Hindlimb muscle (tissue), 1 donor: ENCODE results near the gene HERC3. TPM values are rescaled to one million over a fixed set of nuclear protein-coding genes. Genes with fewer than 3 reads are reported as not detected.

Experiments
- DNase-seq: peaks from one replicate; pipeline ENCODE4 v3.0.0-alpha.2; 2013
- polyA plus RNA-seq: library from polyadenylated mRNA; unstranded; fragments of 120-200 nt; gene quantifications from one replicate; pipeline ENCODE4 v1.2.1, GENCODE V29; 2013; ENCODE audit not compliant: insufficient read length

Gene HERC3
- polyA plus RNA-seq, 1 donor: 17.0 TPM

DNA sequence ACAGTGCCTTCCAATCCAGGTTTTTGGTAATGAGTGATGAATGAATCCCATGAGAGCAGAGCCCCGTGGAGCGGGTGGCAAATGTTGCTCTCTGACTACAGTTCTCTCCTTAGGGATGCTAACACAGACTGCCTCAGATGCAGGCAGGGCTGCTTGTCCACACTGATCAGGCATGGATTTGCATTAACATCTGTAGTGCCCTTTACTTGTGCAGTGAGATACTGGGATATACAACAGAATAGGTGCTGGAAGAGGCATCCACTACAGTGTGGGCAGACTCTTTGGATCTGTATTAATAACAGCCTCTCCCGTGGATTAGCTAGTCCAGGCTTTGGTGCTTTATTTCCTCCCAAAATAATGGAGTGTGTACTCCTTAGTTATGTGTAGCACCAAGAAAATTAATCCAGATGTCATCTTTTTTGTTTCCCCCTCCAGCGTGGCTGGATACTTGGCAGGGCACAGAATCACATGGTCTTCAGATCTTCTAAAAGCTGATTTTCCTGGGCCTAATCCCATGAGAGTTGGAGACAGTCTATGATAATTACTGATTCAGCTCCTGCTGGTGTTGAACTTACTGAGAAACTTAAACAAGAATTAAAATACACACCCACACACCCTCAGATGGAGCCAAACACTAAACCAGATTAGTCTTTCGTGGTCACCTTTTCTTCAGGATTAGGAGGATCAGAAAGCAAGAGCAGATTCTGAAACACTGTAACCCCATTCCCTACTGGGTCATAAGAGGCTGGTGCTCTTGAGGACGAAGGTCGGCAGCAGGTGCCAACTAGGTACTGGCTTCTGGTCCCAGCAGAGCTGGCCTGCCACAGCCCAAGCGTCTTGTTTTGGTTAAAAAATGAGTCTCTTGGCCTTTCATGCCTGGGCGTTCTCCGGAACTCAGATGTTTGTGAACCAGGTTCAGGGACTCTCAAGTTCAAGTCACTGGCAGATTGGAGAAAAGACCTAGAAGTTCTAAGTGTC, 128.5 kb downstream of the HERC3 start:
- no peak for DNase-seq

DNA sequence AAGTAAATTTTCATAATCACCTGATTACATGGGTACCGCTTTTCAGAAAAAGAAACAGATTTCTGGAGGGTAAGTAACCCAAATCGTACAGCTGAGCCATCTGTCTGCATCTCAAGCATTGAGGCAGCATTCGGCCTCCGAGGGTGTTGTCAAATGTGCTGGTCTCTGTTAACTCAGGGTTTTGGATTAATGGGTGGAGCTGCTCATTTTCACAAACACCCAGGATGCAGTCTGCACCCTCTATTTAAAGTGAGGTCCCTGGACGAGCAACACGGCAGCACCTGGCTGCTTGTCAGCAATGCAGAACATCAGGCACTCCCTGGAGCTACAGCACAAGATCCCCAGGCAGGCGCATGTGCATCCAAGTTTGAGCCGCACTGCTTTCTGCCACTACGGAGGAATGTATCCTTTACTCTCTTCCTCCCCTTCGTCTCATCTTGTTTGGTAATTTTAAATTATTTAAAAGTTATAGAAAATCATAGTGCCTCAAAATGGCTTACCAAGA, 130.0 kb downstream of the HERC3 start:
- DNase-seq: no peak

DNA sequence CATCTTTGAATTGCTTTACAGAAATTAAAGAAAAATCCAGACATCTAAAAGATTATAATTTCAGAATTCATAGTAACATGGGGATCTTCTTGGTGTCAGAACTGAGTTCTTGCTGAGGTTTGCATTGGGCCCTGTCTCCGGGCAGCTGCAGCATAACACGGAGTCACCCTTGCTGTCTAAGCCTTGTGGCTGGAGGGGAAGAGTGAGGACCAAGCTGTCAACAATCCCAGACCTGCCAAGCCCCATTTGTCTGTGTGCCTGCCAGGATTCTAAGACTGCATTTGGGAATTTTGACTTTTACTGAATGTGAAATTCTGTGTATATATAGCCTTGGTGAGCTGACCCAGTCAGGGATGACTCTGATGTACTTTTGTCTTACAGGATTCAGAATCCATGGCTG, 130.5 kb downstream of the HERC3 start:
- no peak for DNase-seq

DNA sequence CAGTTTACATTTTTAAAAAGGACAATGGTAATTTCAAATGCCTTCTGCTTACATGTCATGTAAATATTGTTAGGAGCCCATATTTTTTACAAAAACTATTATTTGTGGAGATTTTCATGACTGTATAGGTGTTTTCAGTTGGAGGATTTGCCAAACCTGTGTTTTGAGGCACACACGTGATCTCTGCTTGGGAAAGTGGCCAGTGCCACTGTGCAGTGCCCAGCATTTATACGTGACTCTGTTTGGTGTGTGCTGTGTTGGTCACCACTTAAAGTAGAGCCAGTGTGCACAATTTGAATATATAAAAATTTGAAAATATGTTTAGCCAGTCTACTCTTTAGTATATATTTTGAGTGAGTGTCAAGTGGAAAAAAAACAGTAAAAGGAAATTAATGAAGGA, 132.1 kb downstream of the HERC3 start:
- no peak for DNase-seq

DNA sequence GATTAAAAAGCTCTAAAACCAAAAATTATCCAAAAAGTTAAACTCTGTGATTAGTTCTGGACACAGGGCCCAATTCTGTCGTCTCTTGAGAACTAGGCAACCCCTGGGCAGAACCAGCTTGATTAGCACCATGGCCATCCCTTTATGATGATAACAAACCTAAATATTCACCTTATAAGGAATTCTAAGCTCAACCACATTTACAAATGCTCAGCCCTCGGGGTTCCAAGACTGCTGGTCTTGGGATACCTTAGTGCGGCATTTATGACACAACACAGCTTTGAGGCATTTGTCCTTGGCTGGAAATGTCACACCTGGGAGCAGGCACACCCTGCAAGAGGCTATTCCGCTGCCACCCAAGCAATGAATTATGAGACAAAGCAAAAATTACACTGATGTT, 132.9 kb downstream of the HERC3 start:
- no peak for DNase-seq

DNA sequence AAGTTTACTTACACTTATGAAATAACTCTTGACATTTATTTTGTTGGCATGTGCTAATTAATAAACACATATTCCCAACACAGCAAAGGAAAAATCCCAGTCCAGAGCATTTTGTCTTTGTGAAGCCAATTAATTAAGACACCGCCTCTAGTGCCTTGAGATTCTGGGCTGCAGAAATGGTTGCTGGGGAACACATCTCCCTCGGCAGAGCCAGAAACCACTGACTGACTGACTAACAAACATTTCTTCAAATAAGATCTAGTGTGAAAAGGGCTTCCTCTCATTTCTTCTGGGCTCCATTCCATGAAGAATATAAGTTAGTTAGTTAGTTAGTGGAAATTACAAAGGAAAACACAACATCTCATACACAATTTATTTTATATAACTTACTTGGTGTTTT, 133.7 kb downstream of the HERC3 start:
- DNase-seq: no peak

DNA sequence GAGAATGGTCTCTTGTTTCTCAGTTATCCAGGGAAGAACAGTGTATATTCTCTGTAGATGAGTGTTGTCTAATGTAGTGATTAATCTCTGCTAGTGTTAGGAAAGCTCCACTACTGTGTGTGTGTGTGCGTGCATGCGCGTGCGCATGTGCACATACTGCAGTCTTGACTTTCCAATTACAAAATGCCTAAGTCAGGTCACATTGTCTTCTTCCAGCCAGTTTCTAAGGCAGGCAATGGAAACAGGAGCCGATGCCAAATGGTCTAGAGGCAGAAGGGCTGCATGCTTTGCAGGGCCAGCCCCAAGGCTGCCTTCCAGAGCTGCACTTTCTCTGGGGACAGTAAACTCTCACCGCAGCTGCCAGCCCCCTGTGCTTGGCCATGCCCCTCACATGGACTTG, 135.9 kb downstream of the HERC3 start:
- DNase-seq: no peak

DNA sequence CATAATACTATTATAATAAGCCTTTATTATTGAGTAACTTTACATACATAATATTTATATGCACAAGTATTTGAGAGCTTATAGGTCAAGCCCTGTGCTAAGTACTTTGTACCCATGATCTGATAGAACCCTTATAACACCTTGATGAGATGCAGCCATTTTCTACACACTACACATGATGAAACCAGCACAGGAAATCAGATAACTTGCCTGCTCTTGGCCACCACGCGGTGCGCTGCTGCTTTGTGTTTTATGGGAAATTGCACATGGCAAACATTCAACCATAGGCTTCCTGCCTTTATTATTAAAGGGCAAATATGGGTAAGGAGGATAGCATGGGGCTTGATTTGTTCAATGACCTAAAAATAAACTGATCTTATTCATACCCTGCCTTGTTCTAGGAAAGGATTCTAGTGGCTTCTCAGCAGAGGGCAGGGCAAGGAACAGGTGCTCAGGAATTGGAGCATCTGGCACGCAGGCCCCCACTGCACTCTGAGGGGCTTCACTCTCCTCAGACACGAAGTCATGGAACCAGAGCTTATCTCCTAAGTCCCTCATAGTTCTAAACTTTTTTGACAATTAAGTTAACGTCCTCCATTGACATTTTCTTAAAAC, 137.0 kb downstream of the HERC3 start:
- no peak for DNase-seq

DNA sequence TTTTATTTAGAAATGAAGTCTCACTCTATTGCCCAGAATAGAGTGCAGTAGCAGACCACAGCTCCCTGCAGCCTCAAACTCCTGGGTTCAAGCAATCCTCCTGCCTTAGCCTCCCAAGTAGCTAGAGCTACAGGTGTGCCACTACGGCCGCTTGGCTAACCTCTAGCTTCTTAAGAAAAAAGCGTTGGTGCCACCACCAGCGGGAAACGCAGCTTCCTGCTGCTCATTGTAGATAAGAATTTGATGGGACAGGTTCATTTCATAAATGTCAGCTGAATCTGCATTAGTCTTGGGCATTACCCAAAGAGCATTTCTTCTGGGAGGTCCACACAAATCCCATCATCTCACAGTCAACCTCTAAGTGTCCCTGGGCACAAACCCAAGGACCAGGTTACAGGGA, 138.5 kb downstream of the HERC3 start:
- no peak for DNase-seq

DNA sequence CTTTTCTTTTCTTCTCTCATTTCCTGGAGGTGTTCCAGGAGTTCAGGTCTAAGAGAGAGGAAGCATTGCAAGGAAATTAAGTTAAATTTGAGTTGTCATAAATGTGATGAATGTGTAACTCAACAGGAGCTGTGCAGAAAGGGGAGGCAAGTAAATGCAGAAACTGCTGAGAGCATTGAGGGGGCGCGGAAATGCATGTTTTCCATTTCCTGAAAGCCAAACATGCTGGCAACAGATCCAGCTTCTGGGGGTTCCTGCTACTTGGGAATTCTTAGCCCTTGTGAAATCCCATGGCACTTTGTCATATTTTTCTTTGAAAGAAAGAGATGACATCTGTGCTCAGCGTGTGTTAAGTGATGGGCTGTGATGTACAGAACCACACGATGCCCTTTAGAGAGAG, 139.1 kb downstream of the HERC3 start:
- DNase-seq: no peak

DNA sequence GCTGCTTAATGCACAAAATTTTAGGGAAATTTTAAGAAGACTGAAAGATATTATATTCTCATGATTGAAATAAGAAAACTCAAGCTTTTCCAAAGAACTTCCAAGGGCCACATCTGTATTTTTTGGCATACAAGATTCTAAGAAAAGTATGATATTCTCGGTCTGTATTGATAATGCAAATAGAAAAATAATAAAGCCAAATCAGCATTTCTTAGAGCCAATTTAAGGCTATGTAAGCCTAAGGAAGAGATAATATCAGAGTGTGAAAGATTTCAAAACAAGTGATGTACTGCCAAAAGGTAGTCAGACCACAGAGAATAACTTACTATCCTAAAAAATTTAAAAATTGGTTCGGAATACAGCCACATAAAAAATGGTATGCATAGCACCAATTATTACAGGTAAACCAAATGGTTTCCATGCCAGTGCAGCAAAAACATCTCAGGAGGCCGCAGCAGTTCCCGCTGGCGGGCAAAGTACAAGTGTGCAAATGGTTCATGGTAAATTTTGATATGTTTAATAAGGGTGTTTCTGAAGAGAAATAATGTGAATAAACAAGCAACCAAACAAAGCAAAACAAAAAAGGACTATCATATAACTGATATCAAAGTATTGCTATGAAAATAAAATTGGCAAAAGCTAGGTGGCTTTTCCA, 140.6 kb downstream of the HERC3 start:
- no peak for DNase-seq

DNA sequence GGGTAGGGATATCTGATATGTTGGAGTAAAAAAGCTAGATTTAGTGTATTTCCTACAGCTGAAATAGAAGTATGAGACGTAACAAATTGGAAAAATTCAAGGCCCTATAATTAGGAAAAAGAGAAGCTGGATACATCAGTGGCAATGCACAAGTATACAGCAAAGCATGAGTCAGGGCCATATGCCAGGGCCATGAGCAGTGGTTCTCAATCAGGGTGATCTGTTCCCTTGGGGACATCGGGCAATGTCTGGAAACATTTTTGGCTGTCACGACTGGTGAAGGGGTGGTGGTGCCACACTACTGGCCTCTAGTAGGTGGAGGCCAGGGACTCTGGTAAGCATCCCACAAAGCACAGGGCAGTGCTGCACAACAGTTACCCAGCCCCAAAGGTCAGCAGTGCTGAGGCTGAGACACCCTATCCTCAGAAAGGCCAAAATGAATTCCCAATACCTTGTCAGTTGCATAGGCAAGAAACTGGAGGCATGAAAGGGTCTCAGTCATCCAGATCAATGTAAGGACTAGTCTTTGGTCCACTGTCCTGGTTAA, 142.2 kb downstream of the HERC3 start:
- DNase-seq: no peak

DNA sequence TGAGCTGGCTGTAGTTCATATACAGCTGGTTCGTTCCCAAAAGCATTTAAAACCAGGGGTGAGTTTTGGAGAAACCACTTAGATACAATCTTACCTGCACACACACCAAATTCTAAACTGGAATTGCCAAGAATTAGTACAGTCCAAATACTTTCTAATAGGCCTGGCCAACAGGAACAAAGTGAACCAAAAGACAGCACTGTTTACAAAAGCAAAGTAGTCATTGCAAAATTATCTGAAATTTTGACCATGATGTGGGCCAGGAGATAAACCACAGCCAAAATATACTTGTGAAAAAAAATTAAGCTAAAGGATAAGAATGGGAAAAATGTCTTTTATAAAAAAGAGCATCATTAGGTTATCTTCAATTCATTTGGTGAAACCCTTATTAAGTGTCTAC, 143.3 kb downstream of the HERC3 start:
- DNase-seq: no peak

DNA sequence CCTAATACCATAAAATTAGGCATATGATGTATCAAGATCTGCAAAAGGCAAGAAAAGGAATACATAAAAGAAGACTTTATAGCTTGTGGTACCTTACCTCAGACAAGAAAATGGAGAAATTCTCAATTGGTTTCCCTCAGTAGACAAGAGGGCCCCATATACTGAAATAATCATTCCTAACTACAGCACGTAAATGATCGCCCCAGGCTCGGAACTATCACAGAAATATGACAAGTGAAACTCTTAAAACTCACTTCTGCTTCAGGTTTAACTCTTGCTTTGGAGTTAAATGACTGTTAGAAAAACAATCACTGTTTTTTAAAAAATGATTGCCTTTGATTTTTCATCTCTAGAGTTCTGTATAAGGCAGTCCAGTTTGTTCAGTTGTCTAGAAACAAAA, 144.0 kb downstream of the HERC3 start:
- DNase-seq: no peak

DNA sequence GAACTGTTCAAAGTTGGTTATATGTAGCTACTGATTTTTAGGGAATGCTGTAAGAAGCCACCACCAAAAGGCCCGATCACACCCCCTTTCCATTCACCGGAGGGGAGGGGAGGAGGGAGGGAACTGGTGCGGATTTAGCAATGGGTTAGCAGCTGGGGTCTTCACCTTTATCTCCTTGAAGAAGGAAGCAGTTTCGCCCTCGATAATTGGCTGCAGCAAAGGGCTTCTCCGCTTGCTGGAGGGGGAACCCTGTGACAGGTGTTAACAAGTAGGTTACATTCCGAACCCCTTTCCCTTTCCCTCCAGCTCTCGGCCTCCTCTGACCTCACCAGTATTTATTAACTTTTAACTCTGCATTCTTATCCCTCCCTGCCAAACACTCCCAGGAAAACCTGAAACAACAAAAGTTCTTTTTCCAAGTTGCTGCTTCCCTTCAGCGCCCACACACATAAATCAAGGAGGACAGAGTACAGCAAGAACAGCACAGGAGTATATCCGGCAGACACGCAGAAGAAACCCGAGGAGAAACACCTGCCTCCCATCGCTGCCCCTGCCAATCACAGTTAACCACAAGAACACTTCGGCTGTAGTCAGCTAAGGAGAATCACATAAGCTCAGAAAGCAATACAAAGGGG, 145.1 kb downstream of the HERC3 start:
- no peak for DNase-seq

DNA sequence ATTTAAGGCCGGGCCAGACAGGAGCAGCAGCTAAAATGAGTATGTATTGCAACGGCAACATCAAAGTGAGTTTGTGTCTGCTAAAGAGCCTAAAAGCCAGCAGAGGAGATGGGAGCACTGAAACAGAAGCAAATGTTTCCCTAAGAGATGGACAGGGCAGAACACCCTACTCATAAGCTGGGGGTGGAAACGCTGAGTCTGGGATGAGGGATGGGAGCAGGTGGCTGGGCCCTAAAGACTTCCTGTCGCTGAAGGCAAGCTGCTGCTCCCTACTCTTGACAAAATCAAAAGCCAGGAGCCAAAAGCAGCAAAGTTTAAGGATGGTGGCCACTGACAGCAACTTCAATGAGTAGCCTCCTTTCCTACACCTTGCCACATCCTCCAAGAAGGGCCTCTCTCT, 145.9 kb downstream of the HERC3 start:
- no peak for DNase-seq

DNA sequence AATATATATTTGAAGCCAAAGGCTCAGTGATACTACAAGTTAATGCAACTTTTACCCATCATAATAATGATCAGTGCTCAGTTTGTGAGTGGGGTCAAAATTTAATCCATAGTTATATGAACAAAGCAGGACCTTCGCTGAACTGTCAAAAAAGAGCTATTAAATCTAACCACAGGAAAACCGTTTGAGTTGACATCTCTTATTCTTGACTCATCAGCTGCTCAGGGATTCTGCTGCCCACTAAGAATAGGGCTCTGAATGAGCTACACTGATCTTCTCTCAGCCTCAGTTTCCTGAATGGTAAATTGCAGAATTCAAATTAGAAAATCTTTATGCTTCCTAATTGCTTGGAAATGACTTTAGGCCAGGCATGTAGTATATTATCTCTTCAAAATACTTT, 150.3 kb downstream of the HERC3 start:
- DNase-seq: no peak

DNA sequence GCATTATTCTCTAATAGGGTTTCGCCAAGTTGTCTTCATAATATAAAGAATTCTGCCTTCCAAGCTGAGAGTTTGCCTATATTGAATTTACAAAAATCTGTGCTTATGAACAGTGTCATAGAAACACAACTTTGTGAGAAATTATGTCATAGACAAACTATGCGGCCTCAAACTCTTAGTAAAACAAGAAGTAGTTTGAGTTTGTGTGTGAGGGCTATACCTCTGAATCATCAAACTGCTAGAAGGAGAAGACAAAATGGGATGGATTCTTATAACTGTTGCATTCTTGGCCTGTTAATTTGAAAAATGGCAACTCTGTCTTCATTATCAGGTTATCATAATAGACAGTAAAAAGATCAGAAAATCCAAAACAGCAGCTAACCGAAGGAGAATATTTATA, 151.4 kb downstream of the HERC3 start:
- no peak for DNase-seq

DNA sequence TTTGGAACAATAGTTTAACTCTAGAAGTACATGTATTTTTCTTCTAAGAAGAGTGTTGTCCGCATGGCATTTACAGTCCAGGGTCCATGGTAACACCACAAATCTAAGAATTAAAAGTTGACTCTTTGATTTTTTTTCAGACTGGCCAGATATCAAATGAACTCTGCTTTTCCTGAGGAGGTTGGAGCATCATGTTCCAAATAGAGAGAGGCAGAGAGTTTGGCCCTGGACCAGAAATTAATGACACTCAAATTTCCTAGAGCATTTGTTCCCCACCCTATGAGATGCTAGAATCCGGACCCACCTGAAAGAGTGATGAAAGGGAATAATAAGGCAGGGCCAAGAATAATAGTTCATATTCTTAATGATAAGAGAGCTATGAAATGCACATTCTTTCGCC, 152.3 kb downstream of the HERC3 start:
- no peak for DNase-seq

DNA sequence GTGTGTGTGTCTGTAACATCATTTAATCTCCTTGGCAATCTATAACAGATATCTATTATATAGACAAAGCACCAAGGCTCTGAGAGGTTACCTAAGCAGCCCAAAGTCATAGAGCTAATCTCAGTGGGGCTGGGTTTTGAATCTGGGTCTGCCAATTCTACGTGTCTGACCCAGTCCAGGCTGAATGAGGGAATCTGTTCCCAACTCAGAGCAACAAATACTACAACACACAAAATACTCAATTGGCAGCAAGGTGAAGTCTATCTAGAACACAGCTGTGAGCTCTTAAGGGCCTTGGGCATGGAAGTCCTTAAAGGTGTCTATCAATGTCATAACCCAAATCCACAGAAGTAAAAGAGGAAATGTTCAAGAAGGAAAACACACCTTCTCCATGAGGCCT, 152.9 kb downstream of the HERC3 start:
- DNase-seq: no peak

DNA sequence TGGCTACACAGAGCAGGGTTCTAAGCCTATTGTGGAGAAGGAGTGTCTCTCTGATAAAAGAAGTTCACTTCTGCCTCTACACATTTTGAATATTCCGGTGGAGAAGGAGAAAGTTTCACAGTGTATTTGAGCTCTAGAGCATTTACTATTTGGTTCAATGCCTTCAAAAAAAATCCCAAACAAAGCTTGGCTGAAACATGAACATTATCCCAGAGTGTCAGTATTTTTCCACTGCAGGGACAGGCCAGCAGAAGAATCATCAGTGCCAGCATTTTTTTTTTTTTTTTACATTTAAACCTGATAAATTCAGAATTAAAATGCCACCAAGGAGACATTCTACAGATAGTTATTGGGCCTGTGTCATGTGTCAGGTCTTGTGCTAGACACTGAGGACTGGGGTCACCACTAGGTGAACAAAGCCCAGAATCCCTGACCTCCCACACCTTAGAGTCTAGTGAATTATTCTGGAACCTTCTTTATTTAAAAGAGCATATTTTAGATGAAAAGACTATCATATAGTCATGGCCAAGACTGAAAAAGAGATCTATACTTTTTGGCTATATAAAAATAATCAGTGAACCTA, 153.4 kb downstream of the HERC3 start:
- no peak for DNase-seq

DNA sequence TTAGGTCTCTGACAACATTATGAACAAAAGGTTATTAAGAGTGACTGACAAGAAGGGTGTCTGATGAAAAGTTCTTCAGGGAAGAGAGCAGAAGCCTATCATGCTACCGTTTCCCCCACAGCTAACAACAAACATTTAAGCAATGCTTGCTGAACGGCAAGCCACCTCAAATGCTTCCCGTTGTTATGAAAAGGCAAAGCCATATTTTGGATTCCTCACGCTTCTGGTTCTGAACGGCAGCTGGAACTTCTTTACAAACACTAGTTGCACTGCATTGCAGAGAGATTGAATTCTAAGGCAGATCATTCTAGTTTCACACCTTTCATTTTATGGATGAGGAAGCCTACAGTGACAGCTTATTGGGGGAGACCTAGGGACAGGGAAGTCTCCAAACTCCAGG, 153.9 kb downstream of the HERC3 start:
- no peak for DNase-seq
